Measurements from ENCODE around the gene EFCAB12. TPM values are rescaled to one million over a fixed set of nuclear protein-coding genes. Genes with fewer than 3 reads are reported as not detected.

EFCAB12 gene
- total RNA-seq, 1 donor from 2014 or later: 6.6 TPM

GRCh38 chr3:129428007-129428375, 445 bp downstream of the EFCAB12 start:
- Mint-ChIP-seq H3K27me3 (peaks cover 10% of the 10 kb centered on the region), H3K4me1 (ENCODE audit: low read depth) (peaks cover 23% of the 10 kb centered on the region), H3K27ac (peak overlapping the region; percentile 85), H3K9me3 (ENCODE audit: low read depth) (no peaks in the 10 kb centered on the region), H3K36me3 (ENCODE audit: insufficient read depth) (peaks cover 5% of the 10 kb centered on the region), H3K4me3 (ENCODE audit: low read depth) (peak overlapping the region; percentile 83)
- DNase-seq (ENCODE audit: low spot score, unreplicated experiment): no peak
- no peak for TF ChIP-seq CTCF (IDR thresholded peaks at IDR 0.05; ENCODE audit: unreplicated experiment)

- H3K27ac Mint-ChIP-seq: no peak overlapping the region
- H3K4me3 Mint-ChIP-seq (ENCODE audit: low read depth): no peak overlapping the region
- peaks cover 6% of the 10 kb centered on the region for H3K36me3 Mint-ChIP-seq (ENCODE audit: insufficient read depth)
- no peak for TF ChIP-seq CTCF (IDR thresholded peaks at IDR 0.05; ENCODE audit: unreplicated experiment)
- H3K27me3 Mint-ChIP-seq: peaks cover 10% of the 10 kb centered on the region
- no peak for DNase-seq (ENCODE audit: low spot score, unreplicated experiment)
- H3K4me1 Mint-ChIP-seq (ENCODE audit: low read depth): peaks cover 23% of the 10 kb centered on the region
- H3K9me3 Mint-ChIP-seq (ENCODE audit: low read depth): no peaks in the 10 kb centered on the region
Observed at GRCh38 chr3:129425619-129426018, 2.8 kb downstream of the EFCAB12 start.

- no peak for TF ChIP-seq CTCF (IDR thresholded peaks at IDR 0.05; ENCODE audit: unreplicated experiment)
- peaks cover 23% of the 10 kb centered on the region for H3K4me1 Mint-ChIP-seq (ENCODE audit: low read depth)
- no peak for DNase-seq (ENCODE audit: low spot score, unreplicated experiment)
- no peaks in the 10 kb centered on the region for H3K9me3 Mint-ChIP-seq (ENCODE audit: low read depth)
- H3K4me3 Mint-ChIP-seq (ENCODE audit: low read depth): no peak overlapping the region
- H3K36me3 Mint-ChIP-seq (ENCODE audit: insufficient read depth): peaks cover 5% of the 10 kb centered on the region
- no peak overlapping the region for H3K27ac Mint-ChIP-seq
- peaks cover 10% of the 10 kb centered on the region for H3K27me3 Mint-ChIP-seq
Observed at GRCh38 chr3:129425213-129425612, 3.2 kb downstream of the EFCAB12 start.

GRCh38 chr3:129424185-129424841, 4.1 kb downstream of the EFCAB12 start:
- H3K36me3 Mint-ChIP-seq (ENCODE audit: insufficient read depth): peaks cover 5% of the 10 kb centered on the region
- peak overlapping the region; percentile 76 for H3K27ac Mint-ChIP-seq
- H3K4me3 Mint-ChIP-seq (ENCODE audit: low read depth): no peak overlapping the region
- peaks cover 23% of the 10 kb centered on the region for H3K4me1 Mint-ChIP-seq (ENCODE audit: low read depth)
- peaks cover 10% of the 10 kb centered on the region for H3K27me3 Mint-ChIP-seq
- TF ChIP-seq CTCF (IDR thresholded peaks at IDR 0.05; ENCODE audit: unreplicated experiment): no peak
- no peak for DNase-seq (ENCODE audit: low spot score, unreplicated experiment)
- H3K9me3 Mint-ChIP-seq (ENCODE audit: low read depth): no peaks in the 10 kb centered on the region

GRCh38 chr3:129422897-129423296, 5.5 kb downstream of the EFCAB12 start:
- Mint-ChIP-seq H3K4me1 (ENCODE audit: low read depth) (peaks cover 16% of the 10 kb centered on the region), H3K9me3 (ENCODE audit: low read depth) (no peaks in the 10 kb centered on the region), H3K27me3 (peaks cover 8% of the 10 kb centered on the region), H3K36me3 (ENCODE audit: insufficient read depth) (peaks cover 5% of the 10 kb centered on the region), H3K4me3 (ENCODE audit: low read depth) (no peak overlapping the region), H3K27ac (no peak overlapping the region)
- DNase-seq (ENCODE audit: low spot score, unreplicated experiment): no peak
- no peak for TF ChIP-seq CTCF (IDR thresholded peaks at IDR 0.05; ENCODE audit: unreplicated experiment)

Measured in progenitor cell of endocrine pancreas (in vitro differentiated cells).